Liver (tissue), 3 donors: ENCODE results near the gene AHRR.

ENCODE experiments used
- EGR1 ChIP-seq, 2 donors: IDR thresholded peaks; 2 replicates each; pipeline ENCODE4 v1.6.1; 2016 to 2018; ENCODE audit warnings: antibody characterized with exemption in 2 of 2, low read depth in 2 of 2
- GABPA ChIP-seq, 2 donors: IDR thresholded peaks in 1 of 2; conservative IDR thresholded peaks in 1 of 2; 2 replicates each; pipeline ENCODE4 v1.6.1; 2016; ENCODE audit warnings: antibody characterized with exemption in 2 of 2, mild to moderate bottlenecking in 1 of 2, moderate library complexity in 1 of 2
- HNF4A ChIP-seq, 2 donors: conservative IDR thresholded peaks; 2 replicates each; pipeline ENCODE4 v1.6.1; 2016; ENCODE audit warnings: antibody characterized with exemption in 2 of 2, mild to moderate bottlenecking in 2 of 2
- HNF4G ChIP-seq: IDR thresholded peaks from 2 replicates; pipeline ENCODE4 v1.6.1; 2016; ENCODE audit warnings: antibody characterized with exemption
- JUND ChIP-seq, 2 donors: IDR thresholded peaks; 2 replicates each; pipeline ENCODE4 v1.6.1; 2016; ENCODE audit warnings: antibody characterized with exemption in 2 of 2
- NR2F2 ChIP-seq: IDR thresholded peaks from 2 replicates; pipeline ENCODE4 v1.6.1; 2016; ENCODE audit warnings: antibody characterized with exemption
- RAD21 ChIP-seq, 2 donors: IDR thresholded peaks; 2 replicates each; pipeline ENCODE4 v1.6.1; 2016; ENCODE audit warnings: antibody characterized with exemption in 2 of 2, mild to moderate bottlenecking in 2 of 2
- REST ChIP-seq: IDR thresholded peaks from 2 replicates; pipeline ENCODE4 v1.6.1; 2016; ENCODE audit warnings: antibody characterized with exemption, mild to moderate bottlenecking
- RXRA ChIP-seq, 2 donors: IDR thresholded peaks; 2 replicates each; pipeline ENCODE4 v1.6.1; 2017 to 2018; ENCODE audit warnings: antibody characterized with exemption in 2 of 2, mild to moderate bottlenecking in 1 of 2
- SP1 ChIP-seq: IDR thresholded peaks from 2 replicates; pipeline ENCODE4 v1.6.1; 2018; ENCODE audit warnings: antibody characterized with exemption, mild to moderate bottlenecking
- TAF1 ChIP-seq: conservative IDR thresholded peaks from 2 replicates; pipeline ENCODE4 v1.6.1; 2016; ENCODE audit warnings: antibody characterized with exemption, mild to moderate bottlenecking
- YY1 ChIP-seq: IDR thresholded peaks from 2 replicates; pipeline ENCODE4 v1.6.1; 2016; ENCODE audit warnings: antibody characterized with exemption, mild to moderate bottlenecking
- TF ChIP-seq, protein P1 (sequence below): IDR thresholded peaks from 2 replicates; pipeline ENCODE4 v1.6.1; 2016; ENCODE audit warnings: antibody characterized with exemption
- TF ChIP-seq, protein P2 (sequence below): fragments of 150-350 bp; IDR thresholded peaks from 2 replicates; pipeline ENCODE4 v1.5.1; 2017; ENCODE audit warnings: improper control_type of control experiment, low read depth, low read length; ENCODE audit not compliant: missing input control
- donor health status: healthy.
- donor health status: healthy.

GRCh38 chr5:484556-484955 is 163.0 kb downstream of the AHRR start:
- TF ChIP-seq EGR1 (IDR thresholded peaks at IDR 0.05; ENCODE audit: low read depth in 2 of 2) (no peak), YY1 (no peak), RAD21 (IDR thresholded peaks at IDR 0.05) (no peak), NR2F2 (no peak), TAF1 (no peak), HNF4A (conservative IDR thresholded peaks at IDR 0.05) (no peak), GABPA (IDR thresholded peaks at IDR 0.05 in 1 of 2, conservative IDR thresholded peaks at IDR 0.05 in 1 of 2) (no peak), REST (no peak), RXRA (IDR thresholded peaks at IDR 0.05) (no peak), JUND (IDR thresholded peaks at IDR 0.05) (no peak), HNF4G (no peak), SP1 (no peak)
- TF ChIP-seq, protein P1, sequence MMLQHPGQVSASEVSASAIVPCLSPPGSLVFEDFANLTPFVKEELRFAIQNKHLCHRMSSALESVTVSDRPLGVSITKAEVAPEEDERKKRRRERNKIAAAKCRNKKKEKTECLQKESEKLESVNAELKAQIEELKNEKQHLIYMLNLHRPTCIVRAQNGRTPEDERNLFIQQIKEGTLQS = no peak
- TF ChIP-seq, protein P2, sequence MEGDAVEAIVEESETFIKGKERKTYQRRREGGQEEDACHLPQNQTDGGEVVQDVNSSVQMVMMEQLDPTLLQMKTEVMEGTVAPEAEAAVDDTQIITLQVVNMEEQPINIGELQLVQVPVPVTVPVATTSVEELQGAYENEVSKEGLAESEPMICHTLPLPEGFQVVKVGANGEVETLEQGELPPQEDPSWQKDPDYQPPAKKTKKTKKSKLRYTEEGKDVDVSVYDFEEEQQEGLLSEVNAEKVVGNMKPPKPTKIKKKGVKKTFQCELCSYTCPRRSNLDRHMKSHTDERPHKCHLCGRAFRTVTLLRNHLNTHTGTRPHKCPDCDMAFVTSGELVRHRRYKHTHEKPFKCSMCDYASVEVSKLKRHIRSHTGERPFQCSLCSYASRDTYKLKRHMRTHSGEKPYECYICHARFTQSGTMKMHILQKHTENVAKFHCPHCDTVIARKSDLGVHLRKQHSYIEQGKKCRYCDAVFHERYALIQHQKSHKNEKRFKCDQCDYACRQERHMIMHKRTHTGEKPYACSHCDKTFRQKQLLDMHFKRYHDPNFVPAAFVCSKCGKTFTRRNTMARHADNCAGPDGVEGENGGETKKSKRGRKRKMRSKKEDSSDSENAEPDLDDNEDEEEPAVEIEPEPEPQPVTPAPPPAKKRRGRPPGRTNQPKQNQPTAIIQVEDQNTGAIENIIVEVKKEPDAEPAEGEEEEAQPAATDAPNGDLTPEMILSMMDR = no peak
